Bone marrow (tissue), 2 donors: ENCODE measurements around the gene PKN1.
A peak's percentile ranks its signal among the peaks of the same experiment; 100 is the strongest.
"Not testable (repeated sequence)": the region's sequence is repeated elsewhere in the genome, so short reads cannot be mapped to it uniquely, and the experiment has no call there.

Experiments used
- DNase-seq, 2 donors: peaks; one replicate each; lab custom pipeline; 2025; lab: John Stamatoyannopoulos, UW

PKN1 gene

DNA sequence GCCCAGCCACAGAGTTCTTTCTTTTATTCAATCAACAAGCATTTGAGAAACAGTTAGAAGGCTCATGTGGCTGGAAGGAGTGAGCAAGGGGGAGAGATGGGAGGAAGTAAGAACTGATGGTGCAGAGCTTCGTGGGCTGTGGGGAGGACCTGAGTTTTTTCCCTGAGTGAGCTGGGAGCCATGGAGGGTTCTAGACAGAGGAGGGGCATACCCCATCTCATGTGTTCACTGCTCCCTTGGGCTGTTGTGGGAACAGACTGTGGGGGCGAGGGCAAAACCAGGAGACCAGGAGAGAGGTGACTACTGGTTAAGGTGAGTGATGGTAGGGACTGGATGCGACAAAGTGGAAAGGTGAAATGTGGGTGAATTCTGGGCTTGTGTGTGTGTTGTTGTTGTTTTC lies 2.4 kb upstream of the PKN1 start:
- no peak for DNase-seq

DNA sequence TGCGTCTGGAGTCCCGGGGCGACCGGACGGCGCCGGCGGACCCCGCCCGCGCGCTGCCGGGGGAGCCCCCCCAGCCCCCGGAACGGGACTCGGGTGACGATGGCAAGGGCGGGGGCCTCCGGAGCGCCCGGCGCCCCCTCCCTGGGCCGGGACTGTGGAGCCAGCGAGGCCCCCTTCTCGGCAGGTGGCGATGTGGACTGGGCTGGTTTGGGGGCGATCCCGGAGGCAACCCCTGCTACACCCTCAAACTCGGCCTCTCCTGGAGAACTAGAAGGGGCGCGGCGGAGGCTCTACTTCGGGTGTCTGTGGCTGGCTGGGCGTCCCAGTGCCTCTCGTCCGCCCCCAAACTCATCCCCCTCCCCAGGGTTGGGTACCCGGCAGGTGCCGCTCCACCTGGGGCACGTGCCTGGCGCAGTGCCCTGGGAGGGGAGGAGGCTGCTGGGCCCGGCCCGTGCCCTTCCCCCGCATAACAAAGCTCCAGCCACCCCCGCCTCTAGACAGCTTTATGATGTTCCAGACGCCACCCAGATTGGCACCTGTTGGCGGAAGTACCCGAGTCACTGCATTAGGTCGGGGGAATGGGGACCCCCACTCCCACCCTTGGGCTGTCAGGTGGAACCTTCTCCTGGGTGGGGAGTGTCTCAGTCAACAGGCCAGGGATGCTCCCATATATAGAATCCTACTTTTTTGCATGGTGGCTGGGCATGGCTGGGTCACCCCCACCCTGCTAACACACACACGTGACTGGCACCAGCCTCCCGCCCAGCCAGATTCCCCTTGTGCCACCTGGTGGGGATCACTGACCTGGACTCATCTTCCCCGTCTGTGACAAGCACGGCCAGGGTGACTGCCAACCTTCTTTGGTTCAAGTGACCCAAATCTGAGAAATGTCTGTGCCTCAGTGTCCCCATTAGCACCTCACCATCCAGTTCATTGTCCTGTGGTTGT lies 722 bp downstream of the PKN1 start:
- DNase-seq = no peak

DNA sequence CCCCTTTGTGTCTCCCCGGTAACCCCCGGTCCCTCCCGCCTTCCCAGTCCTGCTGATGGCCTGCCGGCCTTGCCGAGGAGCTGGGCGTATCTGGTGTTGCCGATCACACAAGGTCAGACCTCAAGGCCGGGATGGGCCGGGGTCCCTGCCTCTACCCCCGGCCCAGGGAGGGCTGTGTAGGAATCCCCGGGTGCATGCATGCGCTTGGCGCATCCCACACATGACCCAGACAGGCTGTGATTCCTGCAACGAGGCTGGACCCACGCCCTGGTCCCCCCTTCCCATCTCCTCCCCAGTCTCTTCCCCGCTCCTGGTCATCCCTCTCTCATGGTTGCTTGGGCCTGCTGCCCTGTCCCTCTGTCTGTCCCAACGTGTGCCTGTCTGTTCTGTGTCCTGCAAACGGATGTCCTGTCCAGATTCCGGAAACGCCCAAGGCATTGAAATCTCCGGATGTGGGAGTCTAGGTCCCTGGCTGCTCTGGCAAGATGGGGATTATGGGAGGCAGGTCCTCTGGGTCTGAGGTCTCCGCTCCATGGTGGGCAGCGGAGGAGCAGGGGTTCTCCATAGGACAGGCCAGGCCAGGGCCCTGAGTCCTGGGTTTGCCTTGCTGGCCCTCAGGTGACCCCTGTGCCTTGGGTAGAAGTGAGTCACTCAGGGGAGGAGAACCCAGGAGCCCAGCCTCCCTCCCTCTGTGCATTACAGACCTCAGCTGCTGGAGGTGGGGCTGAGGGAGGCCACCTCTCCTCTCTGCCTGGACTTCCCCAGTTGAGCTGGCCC lies 1.6 kb downstream of the PKN1 start:
- DNase-seq = no peak

DNA sequence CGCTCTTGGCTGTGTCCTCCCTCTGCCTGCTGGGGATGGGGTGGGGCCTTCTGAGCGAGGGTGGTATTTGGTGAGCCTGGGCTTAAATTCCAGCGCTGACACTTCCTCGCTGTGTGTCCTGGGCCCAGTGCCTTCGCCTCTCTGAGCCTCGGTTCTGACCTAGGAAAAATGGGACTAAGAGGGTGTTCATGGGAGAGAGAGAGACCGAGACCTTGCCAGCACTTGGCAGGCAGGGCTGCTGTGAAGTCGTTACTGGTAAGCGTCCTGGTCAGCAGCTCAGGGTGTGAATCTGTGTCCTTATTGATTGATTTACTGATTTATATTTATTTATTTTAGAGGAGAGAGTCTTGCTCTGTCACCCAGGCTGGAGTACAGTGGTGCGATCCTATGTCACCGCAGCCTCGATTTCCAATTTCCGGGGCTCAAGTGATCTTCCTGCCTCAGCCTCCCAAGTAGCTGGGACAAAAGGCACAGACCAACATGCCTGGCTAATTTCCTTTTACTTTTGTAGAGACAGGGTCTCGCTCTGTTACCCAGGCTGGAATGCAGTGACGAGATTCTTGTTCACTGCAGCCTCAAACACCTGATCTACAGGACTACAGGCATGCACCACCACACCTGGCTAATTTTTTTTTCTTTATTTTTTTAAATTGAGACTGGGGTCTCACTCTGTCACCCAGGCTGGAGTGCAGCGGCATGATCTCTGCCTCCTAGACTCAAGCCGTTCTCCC lies 2.4 kb downstream of the PKN1 start:
- no peak for DNase-seq

DNA sequence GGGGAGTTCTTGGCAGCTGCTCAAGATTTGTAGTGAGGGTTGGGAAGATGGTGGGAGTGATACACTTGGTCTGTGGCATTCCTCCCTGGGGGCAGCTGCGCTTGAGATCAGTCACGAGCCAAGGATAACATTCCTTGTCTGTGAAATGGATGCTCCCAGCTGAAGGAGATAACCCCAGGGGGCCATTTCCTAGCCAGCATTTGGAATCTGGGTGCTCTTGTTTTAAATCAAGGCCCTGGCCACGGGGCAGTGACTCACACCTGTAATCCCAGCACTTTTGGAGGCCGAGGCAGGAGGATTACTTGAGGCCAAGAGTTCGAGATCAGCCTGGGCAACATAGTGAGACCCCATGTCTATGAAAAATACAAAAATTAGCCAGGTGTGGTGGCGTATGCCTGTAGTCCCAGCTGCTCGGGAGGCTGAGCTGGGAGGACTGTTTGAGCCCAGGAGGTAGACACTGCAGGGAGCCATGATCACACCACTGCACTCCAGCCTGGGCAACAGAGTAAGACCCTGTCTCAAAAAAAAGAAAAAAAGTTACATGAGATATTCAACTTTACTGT lies 4.6 kb downstream of the PKN1 start:
- no peak for DNase-seq

DNA sequence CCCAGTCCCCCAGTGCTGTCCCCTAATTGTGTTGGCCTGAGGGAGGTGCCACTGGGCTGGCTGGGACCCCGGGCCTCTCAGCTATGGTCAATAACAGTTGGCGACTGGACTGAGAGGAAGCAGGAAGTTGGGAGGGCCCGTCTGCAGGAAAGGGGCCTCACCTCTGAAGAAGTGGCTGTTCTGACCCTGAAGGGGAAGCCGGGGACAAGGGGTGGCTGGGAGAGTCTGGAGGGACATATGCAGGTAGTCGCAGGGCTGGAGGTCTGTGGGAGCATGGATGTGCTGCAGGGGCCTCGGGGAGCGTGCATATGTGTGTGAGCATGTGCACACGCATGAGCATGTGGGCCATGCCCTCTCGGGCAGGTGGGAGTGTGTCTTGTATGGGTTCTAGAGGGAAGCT lies 5.9 kb downstream of the PKN1 start:
- no peak for DNase-seq

DNA sequence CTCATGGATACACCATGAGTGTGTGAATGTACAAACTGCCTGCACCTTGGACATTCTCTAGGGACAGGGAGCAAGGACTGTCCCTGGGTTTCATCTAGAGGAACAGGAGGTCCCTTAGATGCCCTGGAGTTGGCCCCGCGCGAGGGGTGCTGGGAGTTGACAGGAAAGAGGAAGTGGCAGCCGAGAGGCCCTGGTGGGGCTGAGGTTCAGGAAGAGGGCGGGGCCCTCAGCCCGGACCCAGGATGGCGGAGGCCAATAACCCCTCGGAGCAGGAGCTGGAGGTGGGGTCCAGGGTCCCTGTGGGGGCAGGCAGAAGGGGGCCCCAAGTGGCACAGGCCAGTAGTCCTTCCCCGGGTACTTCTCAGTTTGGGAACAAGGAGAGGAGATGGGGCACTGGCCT lies 6.9 kb downstream of the PKN1 start:
- DNase-seq = peak; percentile 61 to 90

DNA sequence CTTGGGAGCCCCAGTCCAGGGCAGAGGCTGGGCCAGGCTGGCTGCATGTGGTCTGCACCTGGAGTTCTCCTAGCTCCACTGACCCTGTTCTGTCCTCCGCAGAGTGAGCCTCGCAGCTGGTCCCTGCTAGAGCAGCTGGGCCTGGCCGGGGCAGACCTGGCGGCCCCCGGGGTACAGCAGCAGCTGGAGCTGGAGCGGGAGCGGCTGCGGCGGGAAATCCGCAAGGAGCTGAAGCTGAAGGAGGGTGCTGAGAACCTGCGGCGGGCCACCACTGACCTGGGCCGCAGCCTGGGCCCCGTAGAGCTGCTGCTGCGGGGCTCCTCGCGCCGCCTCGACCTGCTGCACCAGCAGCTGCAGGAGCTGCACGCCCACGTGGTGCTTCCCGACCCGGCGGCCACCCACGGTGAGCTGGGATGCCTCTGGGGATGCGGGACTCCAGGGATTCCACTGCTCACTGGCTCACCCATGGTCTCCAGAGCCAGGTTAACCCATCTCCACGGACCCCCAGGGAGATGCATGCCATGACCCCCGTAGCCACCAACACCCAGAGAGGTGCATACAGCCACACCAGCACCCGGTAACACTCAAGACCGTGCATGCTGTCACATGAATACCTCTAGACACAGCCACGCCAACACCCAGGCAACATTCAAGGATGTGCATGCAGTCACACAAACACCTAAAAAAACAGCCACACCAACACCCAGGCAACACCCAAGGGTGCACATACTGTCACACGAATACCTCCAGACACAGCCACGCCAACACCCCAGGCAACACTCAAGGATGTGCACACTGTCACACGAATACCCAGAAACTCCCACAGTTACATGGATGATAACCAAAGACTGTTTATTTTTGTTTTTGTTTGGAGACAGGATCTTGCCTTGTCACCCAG lies 8.2 kb downstream of the PKN1 start:
- DNase-seq = no peak

DNA sequence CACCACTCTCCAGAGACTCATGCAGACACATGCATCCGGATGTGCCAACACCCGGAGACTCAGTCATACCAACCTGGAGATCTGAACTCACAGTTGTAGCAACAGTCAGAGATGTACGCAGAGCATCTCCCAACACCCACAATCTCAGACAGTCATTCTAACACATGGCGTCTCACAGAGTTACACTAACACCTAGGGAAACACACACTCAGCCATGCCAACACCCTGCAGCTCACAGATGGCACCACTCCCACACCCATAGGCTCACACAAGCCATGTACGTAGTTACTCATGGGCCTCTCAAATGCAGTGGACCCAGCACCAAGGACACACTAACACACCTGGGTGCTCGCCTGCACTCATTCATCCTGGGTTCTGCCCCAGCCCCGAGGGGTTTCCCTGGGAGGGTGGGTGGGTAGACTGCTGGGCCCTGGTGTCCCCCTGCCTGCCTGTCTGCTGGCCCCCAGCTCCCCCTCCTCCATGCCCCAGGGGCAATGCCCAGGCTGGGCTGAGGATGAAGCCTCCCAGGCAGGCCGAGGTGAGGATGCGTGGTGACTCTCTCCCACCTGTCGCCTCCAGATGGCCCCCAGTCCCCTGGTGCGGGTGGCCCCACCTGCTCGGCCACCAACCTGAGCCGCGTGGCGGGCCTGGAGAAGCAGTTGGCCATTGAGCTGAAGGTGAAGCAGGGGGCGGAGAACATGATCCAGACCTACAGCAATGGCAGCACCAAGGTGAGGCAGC lies 10.0 kb downstream of the PKN1 start:
- no peak for DNase-seq

DNA sequence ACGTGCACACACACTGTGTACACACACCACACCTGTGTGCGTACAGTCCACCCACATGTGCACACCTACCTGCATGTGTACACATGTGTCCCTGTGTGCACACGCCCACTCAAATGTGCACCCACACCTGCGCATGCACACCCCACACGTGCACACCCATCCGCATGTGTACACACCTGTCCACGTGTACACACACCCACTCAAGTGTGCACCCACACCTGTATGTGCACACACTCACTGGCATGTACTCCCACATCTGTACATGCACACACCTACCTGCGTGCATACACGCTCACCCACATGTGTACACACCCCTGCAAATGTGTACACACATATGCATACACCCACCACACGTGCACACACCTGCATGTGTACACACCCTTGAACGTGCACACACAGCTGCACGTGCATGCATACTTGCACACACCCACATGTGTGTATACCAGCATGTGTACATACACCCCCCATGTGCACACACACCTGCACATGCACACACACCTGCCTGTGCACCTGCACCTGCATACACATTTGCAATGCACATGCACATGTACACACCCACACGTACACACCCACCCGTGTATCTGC lies 10.6 kb downstream of the PKN1 start:
- DNase-seq = no peak

DNA sequence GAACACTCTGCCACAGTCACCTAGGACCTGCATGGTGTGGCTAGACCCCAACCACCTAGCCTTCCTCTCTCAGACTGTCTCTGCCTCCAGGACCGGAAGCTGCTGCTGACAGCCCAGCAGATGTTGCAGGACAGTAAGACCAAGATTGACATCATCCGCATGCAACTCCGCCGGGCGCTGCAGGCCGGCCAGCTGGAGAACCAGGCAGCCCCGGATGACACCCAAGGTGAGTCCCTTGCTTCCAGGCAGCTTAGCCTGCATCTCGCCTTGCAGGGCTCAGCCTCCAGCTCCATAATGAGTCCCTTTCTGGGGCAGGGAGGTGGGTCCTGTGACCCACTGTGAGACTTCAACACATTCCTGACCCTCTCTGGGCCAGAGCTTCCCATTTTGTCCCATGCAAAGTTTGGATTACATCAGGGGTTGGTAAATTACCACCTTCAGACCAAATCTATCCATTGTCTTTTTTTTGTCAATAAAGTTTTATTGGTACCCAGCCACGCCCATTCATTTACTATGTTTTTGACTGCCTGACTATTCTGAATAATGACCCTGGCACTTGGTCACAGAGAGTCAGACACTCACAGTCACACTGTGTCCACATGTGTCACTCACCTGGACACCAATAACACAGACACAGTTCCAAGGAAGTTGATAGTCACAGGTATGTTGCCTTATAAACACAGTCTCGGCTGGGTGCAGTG lies 13.4 kb downstream of the PKN1 start:
- DNase-seq = no peak

DNA sequence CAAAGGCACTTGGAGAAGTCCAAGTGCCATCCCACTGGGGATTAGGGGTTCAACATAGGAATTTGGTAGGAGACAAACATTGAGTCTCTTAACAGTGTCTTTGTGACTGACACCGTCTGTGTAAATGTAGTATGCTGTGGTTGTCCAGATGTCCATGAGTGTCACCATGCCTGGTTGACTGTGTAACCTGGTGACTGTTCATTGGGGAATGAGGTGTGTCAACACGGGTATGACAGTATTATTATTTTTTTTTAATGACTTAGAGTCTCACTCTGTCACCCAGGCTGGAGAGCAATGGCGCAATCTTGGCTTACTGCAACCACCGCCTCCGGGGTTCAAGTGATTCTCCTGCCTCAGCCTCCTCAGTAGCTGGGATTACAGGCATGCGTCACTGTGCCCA lies 16.2 kb downstream of the PKN1 start:
- DNase-seq = no peak

DNA sequence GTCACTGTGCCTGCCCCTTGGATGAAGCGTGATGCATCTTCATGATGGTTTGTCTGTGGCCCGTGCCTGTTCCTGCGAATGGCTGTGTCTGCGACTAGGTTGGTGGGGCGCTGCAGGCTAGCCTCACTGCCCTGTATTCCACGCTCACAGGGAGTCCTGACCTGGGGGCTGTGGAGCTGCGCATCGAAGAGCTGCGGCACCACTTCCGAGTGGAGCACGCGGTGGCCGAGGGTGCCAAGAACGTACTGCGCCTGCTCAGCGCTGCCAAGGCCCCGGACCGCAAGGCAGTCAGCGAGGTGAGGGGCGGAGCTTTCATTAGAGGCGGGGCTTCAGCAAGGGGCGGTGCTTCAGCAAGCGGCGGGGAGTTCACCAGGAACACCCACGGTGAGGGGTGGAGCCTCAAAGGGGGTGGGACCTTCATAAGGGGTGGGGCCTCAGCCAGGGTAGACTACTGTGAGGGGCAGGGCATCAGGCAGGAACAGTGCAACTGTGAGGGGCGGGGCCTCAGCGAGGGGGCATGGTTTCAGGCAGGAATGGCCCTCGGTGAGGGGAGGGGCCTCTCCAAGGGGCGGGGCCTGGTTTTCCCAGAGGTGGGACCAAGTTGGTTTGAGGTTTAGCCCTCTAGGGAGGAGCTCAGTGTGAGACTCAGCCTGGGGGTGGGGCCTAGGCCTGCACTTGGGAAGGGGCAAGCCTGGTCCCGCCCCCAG lies 17.2 kb downstream of the PKN1 start:
- no peak for DNase-seq

DNA sequence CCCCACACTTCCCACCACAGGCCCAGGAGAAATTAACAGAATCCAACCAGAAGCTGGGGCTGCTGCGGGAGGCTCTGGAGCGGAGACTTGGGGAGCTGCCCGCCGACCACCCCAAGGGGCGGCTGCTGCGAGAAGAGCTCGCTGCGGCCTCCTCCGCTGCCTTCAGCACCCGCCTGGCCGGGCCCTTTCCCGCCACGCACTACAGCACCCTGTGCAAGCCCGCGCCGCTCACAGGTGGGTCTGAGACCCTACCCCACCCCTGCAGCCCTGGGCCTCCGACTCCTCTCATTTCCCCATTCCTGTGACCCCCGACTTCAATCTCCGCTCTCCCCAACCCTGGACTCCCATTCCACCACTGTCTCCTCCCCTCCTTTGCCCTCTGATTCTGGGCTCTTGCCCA lies 17.8 kb downstream of the PKN1 start:
- no peak for DNase-seq

DNA sequence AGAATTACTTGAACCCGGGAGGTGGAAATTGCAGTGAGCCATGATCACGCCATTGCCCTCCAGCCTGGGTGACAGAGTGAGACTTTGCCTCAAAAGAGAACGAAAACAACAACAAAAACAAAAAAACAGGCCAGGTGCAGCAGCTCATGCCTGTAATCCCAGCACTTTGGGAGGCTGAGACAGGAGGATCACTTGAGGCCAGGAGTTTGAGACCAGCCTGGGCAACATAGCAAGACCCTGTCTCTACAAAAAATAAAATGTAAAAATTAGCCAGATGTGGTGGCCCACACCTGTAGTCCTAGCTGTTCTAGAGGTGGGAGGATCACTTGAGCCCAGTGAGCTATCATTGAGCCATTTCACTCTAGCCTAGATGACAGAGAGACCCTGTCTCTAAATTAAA lies 19.2 kb downstream of the PKN1 start:
- not testable (repeated sequence) for DNase-seq

DNA sequence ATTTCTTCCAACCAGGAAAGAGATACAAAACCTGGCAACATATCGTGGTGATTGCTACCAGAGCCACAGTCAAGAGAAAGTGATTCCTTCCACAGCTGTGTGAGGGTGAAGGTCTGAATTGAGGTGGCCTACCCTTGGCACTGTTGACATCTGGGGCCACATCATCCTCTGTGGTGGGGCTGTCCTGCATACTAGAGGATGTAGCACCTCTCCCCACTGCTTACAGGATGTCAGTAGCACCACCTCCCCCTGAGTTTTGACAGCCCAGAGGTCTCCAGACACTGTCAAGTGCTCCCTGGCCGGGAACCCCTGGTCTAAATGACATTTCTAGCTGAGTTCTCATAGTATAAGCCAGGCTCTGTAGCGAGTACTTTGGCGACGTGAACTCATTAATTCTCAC lies 26.6 kb downstream of the PKN1 start:
- no peak for DNase-seq

DNA sequence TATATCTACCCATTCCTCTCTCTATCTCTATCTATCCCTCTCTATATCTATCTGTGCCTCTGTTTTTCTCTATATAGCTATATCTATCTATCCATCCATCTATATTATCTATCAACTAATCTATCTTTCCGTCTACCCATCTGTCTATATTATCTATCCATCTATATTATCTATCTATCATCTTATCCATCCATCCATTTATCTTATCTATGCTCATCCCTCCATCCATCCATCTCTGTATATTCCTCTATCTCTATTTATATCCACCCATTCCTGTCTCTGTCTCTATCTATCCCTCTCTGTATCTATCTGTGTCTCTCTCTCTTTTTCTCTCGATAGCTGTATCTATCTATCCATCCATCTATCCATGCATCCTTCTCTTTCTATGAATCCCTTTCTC lies 27.8 kb downstream of the PKN1 start:
- no peak for DNase-seq

DNA sequence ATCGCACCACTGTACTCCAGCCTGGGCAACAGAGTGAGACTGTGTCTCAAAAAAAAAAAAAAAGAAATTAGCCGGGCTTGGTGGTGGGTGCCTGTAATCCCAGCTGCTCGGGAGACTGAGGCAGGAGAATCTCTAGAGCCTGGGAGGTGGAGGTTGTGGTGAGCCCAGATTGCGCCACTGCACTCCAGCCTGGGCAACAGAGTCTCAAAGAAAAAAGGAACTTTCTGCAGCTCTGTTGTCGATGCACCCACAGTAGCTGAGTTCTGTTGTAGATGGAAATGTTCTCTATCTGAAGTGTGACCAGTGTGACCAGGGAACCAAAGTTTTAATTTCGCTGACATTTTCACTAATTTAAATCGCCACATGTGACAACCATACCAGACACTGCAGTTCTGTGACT lies 29.3 kb downstream of the PKN1 start:
- DNase-seq = not testable (repeated sequence)

DNA sequence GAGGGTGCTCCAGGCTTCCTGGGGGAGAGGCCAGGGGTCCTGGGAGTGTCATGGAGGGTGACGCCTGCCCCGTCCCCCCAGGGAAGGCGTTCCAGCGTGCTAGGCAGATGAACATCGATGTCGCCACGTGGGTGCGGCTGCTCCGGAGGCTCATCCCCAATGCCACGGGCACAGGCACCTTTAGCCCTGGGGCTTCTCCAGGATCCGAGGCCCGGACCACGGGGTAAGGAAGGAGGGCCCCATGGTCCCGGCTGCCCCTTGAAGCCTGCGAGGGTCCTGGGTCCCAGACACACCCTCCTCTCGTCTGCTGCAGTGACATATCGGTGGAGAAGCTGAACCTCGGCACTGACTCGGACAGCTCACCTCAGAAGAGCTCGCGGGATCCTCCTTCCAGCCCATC lies 30.6 kb downstream of the PKN1 start:
- DNase-seq = no peak
